ENCODE measurements around the gene BCL11B.

BCL11B gene

GRCh38 chr14:99155173-99156089 lies 116.6 kb downstream of the BCL11B start:
- DNase-seq = no peak

DNA sequence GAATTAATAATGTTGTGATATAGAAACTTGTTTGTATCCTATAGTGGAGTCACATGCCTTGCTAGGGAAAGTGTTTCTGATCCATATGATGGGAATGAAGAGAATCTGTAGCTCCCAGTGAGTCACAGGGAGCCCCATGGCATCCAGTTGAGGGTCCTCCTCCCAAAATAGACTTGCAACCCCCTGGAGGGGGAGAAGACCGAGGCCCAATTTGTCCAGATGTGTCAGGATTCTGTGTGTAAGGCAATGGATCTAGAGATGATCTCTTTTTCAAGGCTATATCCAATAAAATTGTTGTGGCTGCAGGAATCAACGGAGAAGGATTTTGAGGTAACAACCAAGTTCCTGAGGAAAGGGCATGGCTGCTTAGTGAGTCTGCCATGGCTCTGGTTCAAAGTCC lies 121.8 kb downstream of the BCL11B start:
- DNase-seq = no peak

DNA sequence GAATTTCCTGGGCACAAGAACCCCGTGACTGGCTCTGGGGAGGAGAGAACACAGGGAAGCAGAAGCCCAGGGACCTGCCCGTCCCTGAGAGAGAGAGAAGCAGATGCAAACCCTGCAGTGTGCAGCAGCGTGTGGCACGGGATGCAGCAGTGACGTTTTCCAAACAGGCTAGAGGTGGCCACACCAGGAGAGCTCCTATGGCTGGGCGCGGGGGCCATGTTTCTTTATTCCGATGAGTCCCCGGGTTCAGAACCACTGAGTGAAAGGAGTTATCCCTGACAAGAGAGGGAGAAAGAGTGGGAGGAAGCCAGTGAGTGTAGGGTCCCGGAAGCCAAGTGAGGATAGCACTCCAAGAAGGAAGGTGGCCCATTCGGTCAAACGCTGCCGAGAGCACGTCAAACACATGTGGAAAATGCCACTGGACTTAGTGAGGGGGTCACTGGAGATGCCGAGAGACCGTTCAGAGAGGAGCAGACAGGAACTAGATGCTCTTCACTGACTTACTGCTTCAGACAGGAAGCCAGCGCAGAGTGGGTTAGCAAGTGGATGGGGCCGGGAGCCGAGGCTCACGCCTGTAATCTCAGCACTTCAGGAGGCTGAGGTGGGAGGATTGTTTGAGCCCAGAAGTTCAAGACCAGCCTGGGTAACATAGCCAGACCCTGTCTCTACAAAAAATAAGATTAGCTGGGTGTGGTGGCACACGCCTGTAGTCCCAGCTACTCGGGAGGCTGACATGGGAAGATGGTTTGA lies 123.0 kb downstream of the BCL11B start:
- no peak for DNase-seq

GRCh38 chr14:99148131-99148530 lies 123.9 kb downstream of the BCL11B start:
- no peak for DNase-seq

DNA sequence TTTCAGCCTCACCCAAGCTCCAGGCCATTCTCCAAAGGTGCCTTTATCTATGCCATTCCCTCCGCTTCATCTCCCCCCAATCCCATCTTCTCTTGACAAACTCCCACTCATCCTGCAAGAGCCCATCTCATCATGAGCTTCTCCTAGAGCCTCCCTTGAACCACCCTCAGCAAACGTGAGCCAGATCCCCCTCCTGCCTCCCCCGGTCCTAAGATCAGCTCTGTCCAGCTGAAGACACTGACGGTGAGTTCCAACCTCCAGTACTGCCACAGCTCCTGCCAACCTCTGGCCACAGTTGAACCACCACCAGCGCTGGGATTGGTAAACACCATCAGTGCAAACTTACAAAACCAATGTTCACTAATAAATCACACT lies 124.6 kb downstream of the BCL11B start:
- DNase-seq = no peak

GRCh38 chr14:99146616-99147365 lies 125.2 kb downstream of the BCL11B start:
- no peak for DNase-seq

GRCh38 chr14:99145307-99145706 lies 126.7 kb downstream of the BCL11B start:
- DNase-seq = no peak

GRCh38 chr14:99143793-99144192 lies 128.2 kb downstream of the BCL11B start:
- DNase-seq = no peak

DNA sequence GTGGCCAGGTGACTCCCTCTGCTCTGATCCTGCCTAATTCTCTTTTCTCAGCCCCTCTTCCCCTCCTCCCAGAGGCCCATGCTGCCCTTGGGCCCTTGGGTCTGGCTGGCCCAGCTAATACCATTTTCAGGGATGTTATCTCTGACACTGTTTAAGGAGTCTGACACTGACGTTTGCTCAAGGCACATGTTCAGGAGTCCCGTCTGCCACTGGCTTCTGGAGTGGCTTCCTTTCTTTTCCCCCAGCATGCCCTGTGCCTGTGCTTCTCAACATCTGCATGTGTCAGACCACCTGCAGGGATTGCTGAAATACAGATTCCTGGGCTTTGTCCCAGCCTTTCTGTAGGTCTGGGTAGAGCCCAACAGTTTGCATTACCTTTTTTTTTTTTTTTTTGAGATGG lies 128.9 kb downstream of the BCL11B start:
- no peak for DNase-seq

DNA sequence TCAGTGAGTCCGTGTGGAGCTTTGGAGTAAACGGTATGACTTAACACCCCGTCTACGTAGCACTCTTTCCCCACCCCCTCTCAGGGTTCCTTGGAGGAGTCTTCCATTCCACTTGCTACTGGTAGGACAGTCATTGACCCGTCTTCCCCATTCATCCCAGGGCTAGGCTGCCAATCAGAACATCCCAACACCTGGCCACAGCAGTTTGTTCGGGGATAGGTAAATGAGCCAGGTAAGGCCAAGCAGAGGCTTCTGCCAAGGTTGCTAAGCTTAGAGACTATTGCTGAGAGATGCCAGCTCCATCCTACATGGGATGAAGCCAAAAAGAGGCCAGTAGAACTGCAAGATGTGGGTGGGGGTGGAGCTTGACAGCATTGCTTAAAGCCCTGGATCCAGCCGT lies 130.8 kb downstream of the BCL11B start:
- no peak for DNase-seq

DNA sequence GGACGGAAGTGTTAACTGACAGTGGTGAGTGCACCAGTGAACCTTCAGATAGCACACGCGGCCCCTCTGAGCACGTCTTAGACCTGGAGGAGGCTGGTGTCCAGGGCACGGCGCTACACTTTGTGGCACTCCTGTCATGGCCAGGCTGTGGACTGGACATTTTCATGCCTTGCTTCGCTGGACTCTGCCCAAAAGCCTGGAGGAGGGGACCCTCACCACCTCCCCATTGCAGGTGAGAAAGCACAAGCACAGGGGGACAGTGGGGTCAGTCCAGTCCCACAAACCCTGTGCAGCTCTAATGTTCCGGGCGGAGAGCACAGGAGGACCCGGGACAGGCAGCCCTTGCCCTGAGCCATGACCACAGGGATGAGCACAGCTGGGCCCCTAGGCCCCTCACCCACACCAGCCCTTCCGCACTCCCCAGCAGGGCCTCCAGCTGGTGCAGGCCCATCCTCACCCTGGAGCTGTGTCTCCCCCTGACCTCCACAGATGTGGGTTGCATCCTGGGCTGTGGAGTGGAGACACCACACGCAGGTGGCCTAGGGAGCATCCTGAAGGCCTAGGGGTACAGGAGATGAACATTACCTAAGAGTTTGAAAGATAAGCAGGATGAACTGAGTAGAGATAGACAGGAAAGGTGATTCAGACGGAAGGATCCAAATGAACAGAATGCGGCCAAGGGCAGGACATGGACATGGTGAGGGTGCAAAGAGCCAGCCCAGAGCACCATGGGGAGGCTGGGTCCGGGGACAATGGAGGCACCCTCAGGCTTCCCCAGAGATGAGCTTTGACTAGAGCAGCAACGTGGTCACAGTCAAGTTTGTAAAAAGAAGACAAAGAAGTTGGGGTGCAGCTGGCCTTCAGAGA lies 132.8 kb downstream of the BCL11B start:
- DNase-seq = no peak

GRCh38 chr14:99137913-99138571 lies 134.0 kb downstream of the BCL11B start:
- DNase-seq = no peak

DNA sequence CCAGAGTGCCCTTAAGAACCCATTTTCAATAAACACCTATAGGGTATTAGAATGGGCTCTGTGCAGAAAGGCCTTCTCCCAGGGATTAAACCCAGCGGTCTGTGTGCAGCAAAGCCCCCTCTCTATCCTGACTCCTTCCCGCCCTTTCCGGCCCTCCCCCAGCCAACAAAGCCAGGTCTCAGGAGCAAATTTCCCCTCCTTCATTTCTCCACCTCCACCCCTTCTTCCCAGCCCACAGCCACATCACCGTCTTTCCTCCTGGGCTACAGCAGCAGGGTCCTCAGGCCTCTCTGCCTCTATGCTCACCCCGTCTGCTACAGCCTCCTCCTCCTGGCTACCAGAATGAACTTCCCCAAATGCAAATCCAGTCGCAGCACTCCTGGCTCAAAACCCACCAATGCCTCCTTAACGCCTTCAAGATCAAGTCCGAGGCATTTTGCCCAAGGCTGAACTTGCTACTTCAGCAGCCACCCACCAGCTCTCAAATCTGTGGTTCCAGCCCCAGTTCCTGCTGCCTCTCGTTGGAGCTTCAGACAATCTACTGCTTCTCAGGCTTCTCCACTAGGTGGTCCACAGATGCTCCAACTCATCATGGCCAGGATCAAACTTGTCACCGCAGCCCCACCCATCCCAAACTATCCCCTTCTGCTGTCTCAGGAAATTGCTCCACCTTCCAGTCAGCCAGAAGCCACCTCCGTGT lies 134.8 kb downstream of the BCL11B start:
- no peak for DNase-seq

DNA sequence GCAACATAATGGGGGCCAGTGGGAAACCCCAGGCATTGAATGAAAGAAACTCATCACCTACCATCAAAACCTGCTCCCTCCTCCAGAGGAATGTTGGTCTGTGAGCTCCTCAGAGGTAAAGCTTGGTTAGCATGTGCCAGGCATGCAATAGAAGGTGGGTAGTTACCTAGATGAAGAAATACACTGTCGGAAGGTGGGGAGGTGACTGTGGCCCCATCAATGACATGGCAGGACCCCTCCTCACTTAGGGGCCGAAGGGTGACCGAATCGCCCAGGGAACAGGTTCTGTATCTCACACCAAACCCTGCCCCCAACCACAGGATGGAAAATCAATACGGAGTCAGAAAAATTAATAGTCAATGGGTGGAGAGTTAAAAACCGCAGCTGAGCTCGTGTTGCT lies 135.6 kb downstream of the BCL11B start:
- no peak for DNase-seq

DNA sequence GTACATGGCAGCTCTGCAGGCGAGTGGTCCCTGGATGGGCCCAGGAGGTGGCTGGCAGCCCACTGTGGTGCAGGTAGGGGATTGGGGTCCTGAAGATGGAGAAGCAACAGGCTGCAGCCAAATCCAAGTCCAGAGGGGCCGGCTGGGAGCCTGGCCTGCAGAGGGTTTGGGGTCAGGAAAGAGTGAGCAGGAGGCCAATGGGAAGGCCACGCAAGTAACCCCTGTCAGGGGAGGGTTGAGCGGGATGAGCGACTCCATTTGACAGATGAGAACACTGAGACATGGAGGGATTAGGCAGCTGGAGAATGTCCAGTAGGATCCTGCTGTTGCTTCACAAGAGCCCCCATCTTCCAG lies 136.0 kb downstream of the BCL11B start:
- DNase-seq = no peak

DNA sequence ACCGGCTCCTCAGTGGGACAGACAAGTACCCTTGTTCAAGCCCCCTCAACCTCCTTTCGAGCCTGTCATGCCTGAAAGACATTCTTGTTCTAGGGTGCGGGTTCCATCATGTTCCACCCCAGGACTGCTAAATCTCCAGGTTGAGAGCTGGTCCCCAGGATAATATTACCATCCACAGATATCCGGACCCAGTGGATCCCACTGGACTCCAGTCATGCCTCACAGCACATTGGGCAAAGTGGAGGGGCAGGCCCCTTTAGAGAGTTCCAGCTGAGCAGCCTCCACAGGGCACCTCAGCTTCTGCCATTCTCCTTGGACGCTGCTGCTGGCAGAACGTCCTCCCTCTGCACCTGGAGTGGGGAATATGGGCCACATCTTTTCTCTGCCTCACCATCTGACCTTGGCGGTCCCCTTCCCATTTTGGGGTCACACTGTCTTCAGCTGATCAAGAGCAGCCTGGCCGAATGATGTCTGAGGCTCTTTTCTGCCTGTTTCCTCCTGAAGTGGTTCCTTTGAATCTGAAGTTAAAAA lies 137.4 kb downstream of the BCL11B start:
- no peak for DNase-seq

DNA sequence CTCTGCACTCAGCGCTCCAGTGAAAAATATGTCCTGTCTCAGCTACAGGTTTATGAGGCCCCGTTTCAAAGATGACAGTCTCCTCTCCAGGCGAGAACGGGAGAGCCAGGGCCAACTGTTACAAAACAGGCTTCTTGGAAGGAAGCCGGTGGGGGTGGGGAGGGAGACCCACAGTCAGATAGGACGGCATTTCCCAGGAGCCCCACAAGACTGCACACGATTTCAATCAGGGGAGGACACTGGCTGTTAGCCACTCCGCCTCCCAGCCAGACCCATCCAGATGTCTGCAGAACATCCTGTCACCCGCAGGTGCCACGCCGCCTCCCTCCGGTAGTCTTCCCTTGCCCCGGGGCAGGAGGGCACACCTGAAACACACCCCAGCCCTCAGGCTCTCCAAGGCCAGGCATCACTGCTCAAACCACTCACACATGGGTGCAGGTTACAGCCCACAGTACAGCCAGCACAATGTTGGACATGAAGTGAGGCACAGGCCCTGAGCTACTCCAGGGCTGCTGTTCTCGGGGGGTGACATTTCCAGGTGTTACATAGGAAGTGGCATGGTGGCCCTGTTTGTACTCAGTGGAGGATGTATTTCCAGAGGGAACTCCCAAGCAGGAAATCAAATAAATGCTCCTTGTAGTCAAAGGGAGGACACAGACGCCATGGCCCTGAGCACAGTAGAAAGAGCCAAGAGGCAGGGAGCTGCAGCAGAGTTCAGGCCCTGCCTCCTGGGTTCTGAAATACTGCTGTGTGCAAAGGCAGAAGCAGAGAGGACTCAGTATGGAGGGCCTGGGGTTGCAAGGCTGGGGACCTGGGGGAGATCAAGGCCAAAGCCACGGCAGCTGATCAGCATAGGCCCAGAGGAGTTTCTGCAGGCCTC lies 138.1 kb downstream of the BCL11B start:
- DNase-seq = no peak

- no peak for DNase-seq
Observed at GRCh38 chr14:99132821-99133635, 139.0 kb downstream of the BCL11B start.

DNA sequence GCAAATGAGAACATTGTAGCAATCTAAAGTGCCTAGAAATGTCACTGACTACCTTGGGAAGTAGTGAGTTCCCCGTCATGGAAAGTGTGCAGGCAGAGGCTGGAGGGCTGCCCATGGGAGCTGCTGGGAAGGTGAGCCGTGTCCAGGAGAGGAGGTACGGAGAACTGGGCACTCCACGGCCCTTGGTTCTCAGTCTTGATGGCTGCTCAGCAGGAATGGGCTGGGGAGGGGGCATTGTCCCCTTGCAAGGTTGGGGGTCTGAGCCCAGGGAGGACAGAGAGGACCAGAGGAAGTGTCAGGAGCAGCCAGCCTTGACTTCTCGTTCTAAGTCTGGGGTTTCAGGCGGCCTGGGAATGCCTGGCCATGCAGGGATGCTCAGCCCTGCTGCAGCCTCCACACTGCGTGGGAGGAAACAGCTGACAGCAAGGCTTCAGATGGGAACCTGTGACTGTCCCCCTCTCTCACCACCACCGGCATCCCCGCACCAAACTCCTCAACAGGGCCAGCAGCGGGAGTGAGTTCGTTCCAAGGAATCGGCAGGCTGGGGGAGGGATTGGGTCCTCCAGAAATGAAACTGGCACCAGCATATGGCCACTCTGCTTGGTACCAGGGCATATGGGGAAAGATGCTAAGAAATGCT lies 140.2 kb downstream of the BCL11B start:
- DNase-seq = no peak

Measured in midbrain (tissue), 1 donor.